Liver (tissue), 9 donors: ENCODE measurements around the gene CST3. TPM values are rescaled to one million over a fixed set of nuclear protein-coding genes. Genes with fewer than 3 reads are reported as not detected.

Experiments
- DNase-seq: peaks from one replicate; pipeline ENCODE4 v3.0.0-alpha.2; 2017; ENCODE audit warnings: low spot score
- H3K27ac ChIP-seq, 2 donors: one replicate each; pipeline ENCODE4 v1.7.0; 2013; ENCODE audit warnings: inconsistent platforms in 2 of 2, low read length in 2 of 2, control low read depth in 1 of 2, low read depth in 1 of 2, mild to moderate bottlenecking in 1 of 2
- H3K27me3 ChIP-seq, 4 donors: one replicate each; pipeline versions ENCODE4 v1.6.1 to v1.7.0; 2013; ENCODE audit warnings: low read length in 3 of 4, inconsistent platforms in 1 of 4, mild to moderate bottlenecking in 1 of 4, moderate library complexity in 1 of 4; ENCODE audit not compliant: control insufficient read depth in 4 of 4, insufficient read depth in 4 of 4
- H3K36me3 ChIP-seq, 4 donors: one replicate each; pipeline versions ENCODE4 v1.6.1 to v1.7.0; 2013; ENCODE audit warnings: low read length in 3 of 4, mild to moderate bottlenecking in 3 of 4, low read depth in 1 of 4, moderate library complexity in 1 of 4; ENCODE audit not compliant: control insufficient read depth in 4 of 4, insufficient read depth in 3 of 4
- H3K4me1 ChIP-seq, 4 donors: one replicate each; pipeline versions ENCODE4 v1.6.1 to v1.7.0; 2013; ENCODE audit warnings: low read length in 3 of 4, mild to moderate bottlenecking in 3 of 4, moderate library complexity in 1 of 4; ENCODE audit not compliant: control insufficient read depth in 4 of 4, insufficient read depth in 4 of 4
- H3K4me3 ChIP-seq, 3 donors: one replicate each; pipeline versions ENCODE4 v1.6.1 to v1.7.0; 2013; ENCODE audit warnings: low read length in 3 of 3, control low read depth in 1 of 3, low read depth in 1 of 3, mild to moderate bottlenecking in 1 of 3
- H3K9ac ChIP-seq, 2 donors: one replicate each; pipeline ENCODE4 v1.7.0; 2013; ENCODE audit warnings: low read length in 2 of 2, mild to moderate bottlenecking in 2 of 2, moderate library complexity in 2 of 2, control low read depth in 1 of 2, low read depth in 1 of 2
- H3K9me3 ChIP-seq, 4 donors: one replicate each; pipeline versions ENCODE4 v1.6.1 to v1.7.0; 2013; ENCODE audit warnings: low read length in 3 of 4; ENCODE audit not compliant: control insufficient read depth in 4 of 4
- ATF3 ChIP-seq: IDR thresholded peaks from 2 replicates; pipeline ENCODE4 v1.6.1; 2016; ENCODE audit warnings: antibody characterized with exemption
- CTCF ChIP-seq: fragments of 150-350 bp; IDR thresholded peaks from 2 replicates; pipeline ENCODE4 v1.5.1; 2017; ENCODE audit warnings: improper control_type of control experiment, low read depth, low read length; ENCODE audit not compliant: missing input control
- EGR1 ChIP-seq, 2 donors: IDR thresholded peaks; 2 replicates each; pipeline ENCODE4 v1.6.1; 2016 to 2018; ENCODE audit warnings: antibody characterized with exemption in 2 of 2, low read depth in 2 of 2
- FOXA1 ChIP-seq: IDR thresholded peaks from 2 replicates; pipeline ENCODE4 v1.6.1; 2016; ENCODE audit warnings: antibody characterized with exemption
- FOXA2 ChIP-seq: IDR thresholded peaks from 2 replicates; pipeline ENCODE4 v1.6.1; 2016; ENCODE audit warnings: antibody characterized with exemption
- GABPA ChIP-seq, 2 donors: IDR thresholded peaks in 1 of 2; conservative IDR thresholded peaks in 1 of 2; 2 replicates each; pipeline ENCODE4 v1.6.1; 2016; ENCODE audit warnings: antibody characterized with exemption in 2 of 2, mild to moderate bottlenecking in 1 of 2, moderate library complexity in 1 of 2
- HNF4A ChIP-seq, 2 donors: conservative IDR thresholded peaks; 2 replicates each; pipeline ENCODE4 v1.6.1; 2016; ENCODE audit warnings: antibody characterized with exemption in 2 of 2, mild to moderate bottlenecking in 2 of 2
- JUND ChIP-seq, 2 donors: IDR thresholded peaks; 2 replicates each; pipeline ENCODE4 v1.6.1; 2016; ENCODE audit warnings: antibody characterized with exemption in 2 of 2
- MAX ChIP-seq: IDR thresholded peaks from 2 replicates; pipeline ENCODE4 v1.6.1; 2016; ENCODE audit warnings: antibody characterized with exemption
- NR2F2 ChIP-seq: IDR thresholded peaks from 2 replicates; pipeline ENCODE4 v1.6.1; 2016; ENCODE audit warnings: antibody characterized with exemption
- RAD21 ChIP-seq, 2 donors: IDR thresholded peaks; 2 replicates each; pipeline ENCODE4 v1.6.1; 2016; ENCODE audit warnings: antibody characterized with exemption in 2 of 2, mild to moderate bottlenecking in 2 of 2
- REST ChIP-seq: IDR thresholded peaks from 2 replicates; pipeline ENCODE4 v1.6.1; 2016; ENCODE audit warnings: antibody characterized with exemption, mild to moderate bottlenecking
- RXRA ChIP-seq, 2 donors: IDR thresholded peaks; 2 replicates each; pipeline ENCODE4 v1.6.1; 2017 to 2018; ENCODE audit warnings: antibody characterized with exemption in 2 of 2, mild to moderate bottlenecking in 1 of 2
- SP1 ChIP-seq: IDR thresholded peaks from 2 replicates; pipeline ENCODE4 v1.6.1; 2018; ENCODE audit warnings: antibody characterized with exemption, mild to moderate bottlenecking
- TAF1 ChIP-seq: conservative IDR thresholded peaks from 2 replicates; pipeline ENCODE4 v1.6.1; 2016; ENCODE audit warnings: antibody characterized with exemption, mild to moderate bottlenecking
- YY1 ChIP-seq: IDR thresholded peaks from 2 replicates; pipeline ENCODE4 v1.6.1; 2016; ENCODE audit warnings: antibody characterized with exemption, mild to moderate bottlenecking
- ZBTB33 ChIP-seq: IDR thresholded peaks from 2 replicates; pipeline ENCODE4 v1.6.1; 2016; ENCODE audit warnings: antibody characterized with exemption
- WGBS: extraction: QIAGEN DNeasy Blood & Tissue Kit; methylation state at CpG from one replicate; pipeline ENCODE4 v1.1.7; 2013; 5-methylcytosine and 5-hydroxymethylcytosine counted together
- polyA plus RNA-seq, 2 donors: library from polyadenylated mRNA; stranded (reverse) in 1 of 2; unstranded in 1 of 2; fragments of 200-250 nt in 1 of 2; fragments of >200 nt in 1 of 2; fragmentation: Nextera tagmentation in 1 of 2; extraction: Ambion mirVana in 1 of 2; gene quantifications; one replicate each; pipeline versions ENCODE4 v1.2.1 to v1.2.3, GENCODE V29; 2013 to 2015
- total RNA-seq, 2 donors: library from RNA; depleted of rRNA; stranded (reverse); fragments of >200 nt; gene quantifications; one replicate each; pipeline ENCODE4 v1.2.3, GENCODE V29; 2014
- donor health status: healthy.
- donor health status: healthy.
- donor health status: healthy.
- donor health status: healthy.
- donor health status: healthy.

CST3 gene
- total and polyA plus RNA-seq, 4 donors: 153 to 1,712 (median 513) TPM

- TF ChIP-seq ATF3 (no peak), FOXA2 (no peak)
Measured at GRCh38 chr20:23607497-23608245, 30.1 kb downstream of the CST3 start (continued).

GRCh38 chr20:23606652-23607049 lies 31.1 kb downstream of the CST3 start:
- H3K9ac ChIP-seq: no peak overlapping the region
- H3K36me3 ChIP-seq: no peaks in the 10 kb centered on the region
- no peak for TF ChIP-seq YY1
- no peak for TF ChIP-seq GABPA (IDR thresholded peaks at IDR 0.05 in 1 of 2, conservative IDR thresholded peaks at IDR 0.05 in 1 of 2)
- TF ChIP-seq FOXA1: no peak
- no peak for TF ChIP-seq MAX
- TF ChIP-seq TAF1: no peak
- peak; percentile 94 for TF ChIP-seq CTCF
- TF ChIP-seq HNF4A (conservative IDR thresholded peaks at IDR 0.05): no peak
- no peak for TF ChIP-seq NR2F2
- no peak for TF ChIP-seq ATF3
- peak; percentile 89 to 95 for TF ChIP-seq RAD21 (IDR thresholded peaks at IDR 0.05)
- peaks cover 0 to 3% (median 0%) of the 10 kb centered on the region in 4 donors for H3K27me3 ChIP-seq
- no peak overlapping the region for H3K27ac ChIP-seq
- 10% methylated on average over 9 of the region's 9 CpGs for WGBS
- peak; percentile 71 for DNase-seq
- no peaks in the 10 kb centered on the region for H3K4me1 ChIP-seq
- H3K4me3 ChIP-seq: no peak overlapping the region
- no peaks in the 10 kb centered on the region for H3K9me3 ChIP-seq

- Histone ChIP-seq H3K36me3 (no peaks in the 10 kb centered on the region), H3K27ac (no peak within 1 kb of the TSS), H3K9ac (no peak within 1 kb of the TSS), H3K27me3 (peaks cover 0 to 3% (median 0%) of the 10 kb centered on the region in 4 donors), H3K9me3 (no peaks in the 10 kb centered on the region), H3K4me1 (no peaks in the 10 kb centered on the region), H3K4me3 (no peak within 1 kb of the TSS)
- TF ChIP-seq GABPA (IDR thresholded peaks at IDR 0.05 in 1 of 2, conservative IDR thresholded peaks at IDR 0.05 in 1 of 2) (no peak), REST (no peak), HNF4A (conservative IDR thresholded peaks at IDR 0.05) (no peak), RAD21 (IDR thresholded peaks at IDR 0.05) (no peak), FOXA2 (no peak), RXRA (IDR thresholded peaks at IDR 0.05) (no peak), YY1 (no peak), NR2F2 (no peak), ZBTB33 (no peak), ATF3 (no peak), JUND (IDR thresholded peaks at IDR 0.05) (no peak), SP1 (no peak), EGR1 (IDR thresholded peaks at IDR 0.05; ENCODE audit: low read depth in 2 of 2) (no peak), TAF1 (no peak), FOXA1 (no peak), MAX (no peak)
- DNase-seq: no peak
- WGBS: 57% methylated on average over 16 of the region's 16 CpGs
Measured at GRCh38 chr20:23605867-23606651, 31.7 kb downstream of the CST3 start, which contains the start of gene CST9. CST9 (minus strand) TSS chr20:23605917; CDS start chr20:23605864, 53 bp downstream.
